GM12865 (cell line): ENCODE results near the gene CDK5R1.
A peak's percentile ranks its signal among the peaks of the same experiment; 100 is the strongest.

ENCODE experiments used
- DNase-seq: peaks from one replicate; pipeline ENCODE4 v3.0.0; 2010; ENCODE audit warnings: low read depth
- H3K4me3 ChIP-seq: 2 replicates; pipeline ENCODE4 v1.5.1; 2011; ENCODE audit warnings: mild to moderate bottlenecking, low read depth, low read length, control low read depth
- TF ChIP-seq, protein P1 (sequence below): IDR thresholded peaks from 2 replicates; pipeline ENCODE4 v1.5.1; 2011; ENCODE audit warnings: low read length, control low read depth, low read depth, inconsistent platforms; ENCODE audit not compliant: insufficient read depth; ENCODE audit errors: missing control alignments

The CDK5R1 gene

GRCh38 chr17:32487473-32488176 is 832 bp downstream of the CDK5R1 start:
- peak; percentile 54 for DNase-seq
- peak overlapping the region; percentile 47 for H3K4me3 ChIP-seq
- TF ChIP-seq, protein P1, sequence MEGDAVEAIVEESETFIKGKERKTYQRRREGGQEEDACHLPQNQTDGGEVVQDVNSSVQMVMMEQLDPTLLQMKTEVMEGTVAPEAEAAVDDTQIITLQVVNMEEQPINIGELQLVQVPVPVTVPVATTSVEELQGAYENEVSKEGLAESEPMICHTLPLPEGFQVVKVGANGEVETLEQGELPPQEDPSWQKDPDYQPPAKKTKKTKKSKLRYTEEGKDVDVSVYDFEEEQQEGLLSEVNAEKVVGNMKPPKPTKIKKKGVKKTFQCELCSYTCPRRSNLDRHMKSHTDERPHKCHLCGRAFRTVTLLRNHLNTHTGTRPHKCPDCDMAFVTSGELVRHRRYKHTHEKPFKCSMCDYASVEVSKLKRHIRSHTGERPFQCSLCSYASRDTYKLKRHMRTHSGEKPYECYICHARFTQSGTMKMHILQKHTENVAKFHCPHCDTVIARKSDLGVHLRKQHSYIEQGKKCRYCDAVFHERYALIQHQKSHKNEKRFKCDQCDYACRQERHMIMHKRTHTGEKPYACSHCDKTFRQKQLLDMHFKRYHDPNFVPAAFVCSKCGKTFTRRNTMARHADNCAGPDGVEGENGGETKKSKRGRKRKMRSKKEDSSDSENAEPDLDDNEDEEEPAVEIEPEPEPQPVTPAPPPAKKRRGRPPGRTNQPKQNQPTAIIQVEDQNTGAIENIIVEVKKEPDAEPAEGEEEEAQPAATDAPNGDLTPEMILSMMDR, result no peak

DNA sequence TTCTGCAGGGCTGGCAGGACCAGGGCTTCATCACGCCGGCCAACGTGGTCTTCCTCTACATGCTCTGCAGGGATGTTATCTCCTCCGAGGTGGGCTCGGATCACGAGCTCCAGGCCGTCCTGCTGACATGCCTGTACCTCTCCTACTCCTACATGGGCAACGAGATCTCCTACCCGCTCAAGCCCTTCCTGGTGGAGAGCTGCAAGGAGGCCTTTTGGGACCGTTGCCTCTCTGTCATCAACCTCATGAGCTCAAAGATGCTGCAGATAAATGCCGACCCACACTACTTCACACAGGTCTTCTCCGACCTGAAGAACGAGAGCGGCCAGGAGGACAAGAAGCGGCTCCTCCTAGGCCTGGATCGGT is 1.4 kb downstream of the CDK5R1 start:
- TF ChIP-seq, protein P1, result no peak
- peak overlapping the region; percentile 47 for H3K4me3 ChIP-seq
- DNase-seq, result no peak

DNA sequence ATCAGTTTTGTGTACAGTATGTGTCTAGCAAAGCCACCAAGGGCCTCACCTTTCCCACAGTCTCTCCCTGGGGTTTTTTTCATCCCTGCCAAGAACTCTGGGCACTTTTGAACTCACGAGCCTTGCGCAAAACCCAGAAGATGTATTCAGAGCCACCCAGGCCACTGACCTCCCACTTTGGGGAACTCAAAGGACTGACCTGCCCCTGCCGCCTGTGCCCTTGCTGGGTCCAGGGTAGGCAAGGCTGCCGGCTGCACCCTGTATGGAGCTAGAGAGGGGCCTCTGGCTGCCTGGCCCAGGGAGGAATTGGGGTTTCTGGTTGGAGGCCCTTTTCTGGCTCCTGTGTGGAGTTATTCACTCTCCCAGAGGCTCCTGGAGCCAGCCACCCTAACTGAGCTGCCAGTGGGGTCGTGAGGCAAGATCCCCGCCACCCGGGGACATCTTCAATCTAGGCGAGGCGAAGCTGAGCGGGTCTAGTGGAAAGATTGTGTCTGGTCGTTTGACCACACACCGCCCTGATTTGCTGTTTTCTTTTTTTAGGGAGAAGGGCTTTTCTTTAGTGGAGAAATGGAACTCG is 1.9 kb downstream of the CDK5R1 start:
- no peak for DNase-seq
- peak overlapping the region; percentile 47 for H3K4me3 ChIP-seq
- TF ChIP-seq, protein P1, result no peak

DNA sequence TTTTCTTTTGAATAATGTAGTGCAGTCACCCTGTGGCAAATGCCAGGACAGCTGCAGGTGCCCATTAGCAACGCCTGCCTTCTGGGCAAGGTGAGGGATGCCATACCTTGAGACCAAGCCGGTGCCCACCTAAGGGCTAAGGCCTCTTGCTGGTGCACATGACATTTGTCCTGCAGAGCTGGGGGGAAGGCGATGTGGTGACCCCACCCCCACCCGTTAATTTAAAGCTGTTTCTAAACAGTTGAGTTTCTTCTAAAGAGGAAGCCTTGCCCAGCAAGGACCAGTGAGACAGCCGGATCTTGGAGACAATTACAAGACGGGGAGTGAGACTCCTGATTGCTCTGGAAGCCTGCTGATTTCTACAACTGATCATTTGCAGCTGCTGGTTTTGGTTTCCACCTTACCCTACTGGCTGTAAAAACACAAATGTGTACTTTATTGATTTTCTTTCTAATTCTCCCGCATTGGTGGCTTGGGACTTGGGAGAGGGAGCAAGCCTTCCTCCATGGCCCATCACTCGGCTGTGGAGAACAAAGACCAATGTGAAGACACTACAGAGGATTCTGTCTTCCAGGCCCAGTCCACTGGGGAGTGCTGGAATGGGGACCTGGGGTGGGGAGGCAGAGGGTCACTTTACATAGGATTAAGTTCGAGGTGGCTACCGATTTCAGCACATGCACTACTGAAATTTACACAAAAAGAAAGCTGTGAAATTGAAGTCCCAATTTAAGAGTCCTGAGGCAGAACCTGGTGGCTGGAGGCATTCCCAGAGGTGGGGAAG is 2.7 kb downstream of the CDK5R1 start:
- peak overlapping the region; percentile 47 for H3K4me3 ChIP-seq

GRCh38 chr17:32490101-32490482 is 3.3 kb downstream of the CDK5R1 start:
- peak; percentile 36 for DNase-seq
- H3K4me3 ChIP-seq, result peak overlapping the region; percentile 47
- TF ChIP-seq, protein P1, result no peak

More for the DNA sequence above, 2.7 kb downstream of the CDK5R1 start:
- peak; percentile 58 for DNase-seq
- TF ChIP-seq, protein P1, result no peak

DNA sequence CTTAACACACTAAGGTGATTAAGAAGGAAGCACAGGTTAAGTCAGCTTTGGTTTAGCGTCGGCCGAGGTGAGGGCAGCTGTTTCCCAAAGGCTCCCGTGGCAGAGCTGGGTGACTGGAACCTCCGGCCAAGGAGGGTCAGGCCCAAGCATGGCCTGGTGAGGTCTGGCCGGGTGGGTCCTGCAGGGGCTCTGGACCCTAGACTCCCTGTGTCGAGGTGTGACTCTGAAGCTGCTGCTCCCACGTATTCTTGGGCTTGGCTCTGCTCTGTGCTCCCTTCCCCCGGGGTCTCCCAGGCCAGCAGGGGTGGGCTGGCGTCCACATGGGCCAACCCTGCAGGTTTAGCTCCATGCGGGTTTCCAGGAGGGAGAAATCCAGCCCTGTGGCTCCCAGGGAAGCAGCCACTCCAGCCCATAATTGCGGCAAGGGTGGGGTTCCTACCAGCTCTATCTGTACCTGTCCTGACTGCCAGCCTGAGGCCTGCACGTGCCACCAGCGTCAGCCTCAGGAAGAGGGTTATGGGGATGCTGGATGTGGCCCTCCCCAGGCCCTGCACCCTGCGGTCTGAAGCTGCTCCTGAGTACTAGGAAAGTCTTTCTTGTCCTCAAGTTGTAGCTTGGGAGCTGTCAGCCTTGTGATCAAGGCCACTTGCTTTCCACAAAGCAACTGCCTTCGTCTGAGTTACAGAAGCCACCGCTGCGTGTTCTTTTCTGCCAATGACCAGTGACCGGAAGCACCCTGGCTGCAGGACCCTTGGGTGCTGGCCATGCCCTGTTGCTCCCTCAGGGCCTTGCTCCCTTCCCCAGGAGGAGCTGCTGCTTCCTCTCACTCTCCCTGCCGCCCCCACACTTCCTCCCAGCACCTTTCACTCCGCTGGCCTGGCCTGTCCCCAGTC is 4.8 kb downstream of the CDK5R1 start:
- TF ChIP-seq, protein P1, result no peak
- H3K4me3 ChIP-seq, result peak overlapping the region; percentile 47
- peak; percentile 42 for DNase-seq
